NCI-H1694 (cell line): Measurements from ENCODE around the gene AURKAIP1.

ENCODE experiments used
- DNase-seq: peaks from one replicate; lab custom pipeline; 2025; lab: John Stamatoyannopoulos, UW

AURKAIP1 gene

DNA sequence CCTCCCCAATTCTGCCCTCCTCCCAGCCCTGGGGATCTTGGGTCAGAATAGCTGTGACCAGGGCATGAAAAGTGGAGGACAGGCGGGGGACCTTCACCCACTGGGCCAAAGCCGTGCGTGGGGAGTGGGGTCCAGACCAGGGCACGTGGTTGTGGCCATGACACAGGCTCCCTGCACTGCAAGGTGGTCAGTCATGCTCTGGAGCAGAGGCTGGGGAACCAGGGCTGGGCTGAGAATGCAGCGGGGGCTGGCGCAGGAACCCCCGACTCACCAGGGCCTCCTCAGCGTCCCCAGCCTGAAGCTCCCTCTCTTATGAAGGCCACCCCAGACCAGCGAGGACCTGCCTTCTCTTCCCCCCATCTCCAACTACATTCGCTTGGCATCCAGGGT, 28.5 kb downstream of the AURKAIP1 start:
- no peak for DNase-seq

DNA sequence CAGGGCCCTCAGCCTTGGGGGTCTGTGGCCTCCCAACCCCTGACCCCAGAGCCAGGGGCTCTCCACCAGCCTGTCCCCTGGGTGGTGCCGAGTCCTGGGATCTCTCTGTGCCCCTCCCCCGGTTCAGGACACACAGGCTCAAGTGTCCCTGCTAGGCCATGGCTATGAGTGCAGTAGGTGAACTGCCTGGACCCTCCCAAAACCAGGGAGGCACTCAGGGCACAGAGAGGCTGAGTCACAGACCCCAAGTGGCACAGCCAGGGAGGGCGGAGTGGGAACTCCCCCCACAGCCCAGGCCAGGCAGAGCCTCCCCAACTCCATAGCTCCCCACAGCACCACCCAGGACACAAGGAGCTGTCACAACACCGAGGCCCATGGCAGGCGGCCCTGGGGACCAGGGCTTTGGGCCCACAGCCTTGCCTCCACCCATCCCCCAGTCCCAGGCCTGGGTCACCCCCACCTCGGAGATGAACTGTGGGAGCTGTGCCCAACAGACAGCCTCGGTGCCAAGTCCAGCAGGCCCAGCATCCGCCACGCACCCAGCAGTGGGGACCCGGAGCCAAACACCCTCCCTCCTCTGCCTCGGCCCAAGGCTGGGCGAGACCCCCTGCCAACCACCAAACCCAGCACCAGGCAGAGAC, 29.0 kb downstream of the AURKAIP1 start:
- DNase-seq, result no peak

DNA sequence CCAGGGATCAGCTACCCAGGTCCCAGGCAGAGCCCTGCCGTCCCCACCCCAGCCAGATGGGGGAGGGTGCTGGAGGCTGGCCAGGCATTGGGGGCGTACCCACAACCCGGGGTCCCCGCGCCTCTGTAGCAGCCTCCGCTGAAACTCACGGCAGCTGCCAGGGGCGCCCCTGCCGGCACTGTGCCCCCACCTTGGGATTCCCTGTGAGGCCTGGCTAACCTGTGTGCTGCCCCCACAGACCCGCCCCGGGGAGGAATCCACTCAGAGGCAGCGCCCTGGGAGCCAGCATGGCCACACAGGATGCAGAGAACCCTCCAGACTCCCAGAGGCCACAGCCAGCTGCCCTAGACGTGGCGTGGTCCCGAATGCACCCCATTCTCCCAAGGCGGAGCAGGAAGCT, 29.6 kb downstream of the AURKAIP1 start:
- no peak for DNase-seq

DNA sequence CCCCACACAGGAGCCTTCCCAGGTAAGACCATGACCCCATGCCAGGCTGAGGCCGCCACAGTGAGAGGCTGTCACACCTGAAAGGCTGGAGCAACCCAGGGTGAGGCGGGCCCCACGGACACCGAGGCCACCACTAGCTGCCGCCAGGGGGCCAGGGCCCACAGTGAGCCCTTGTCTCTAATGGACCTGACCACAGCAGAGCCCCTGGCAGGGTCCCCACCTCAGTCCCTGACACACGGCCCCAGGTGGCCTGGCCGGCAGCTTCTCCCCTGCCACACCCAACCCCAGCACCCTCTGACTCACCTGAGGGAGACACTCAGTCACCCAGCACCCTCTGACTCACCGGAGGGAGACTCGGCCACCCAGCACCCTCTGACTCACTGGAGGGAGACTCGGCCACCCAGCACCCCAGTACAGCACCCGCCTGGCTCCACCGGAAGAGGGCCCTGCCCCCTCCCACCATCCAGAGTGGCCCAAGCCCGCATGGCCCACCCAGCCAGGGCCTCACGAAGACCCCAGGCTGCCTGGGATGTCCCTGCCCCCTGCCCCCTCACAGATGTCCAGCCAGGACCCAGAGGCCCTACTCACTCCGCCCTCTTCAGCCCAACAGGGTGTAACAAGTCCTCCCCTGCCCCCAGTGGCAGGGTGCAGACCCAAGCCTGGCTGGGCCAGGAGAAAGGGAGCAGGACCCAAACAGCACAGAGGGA, 30.2 kb downstream of the AURKAIP1 start:
- DNase-seq, result no peak

DNA sequence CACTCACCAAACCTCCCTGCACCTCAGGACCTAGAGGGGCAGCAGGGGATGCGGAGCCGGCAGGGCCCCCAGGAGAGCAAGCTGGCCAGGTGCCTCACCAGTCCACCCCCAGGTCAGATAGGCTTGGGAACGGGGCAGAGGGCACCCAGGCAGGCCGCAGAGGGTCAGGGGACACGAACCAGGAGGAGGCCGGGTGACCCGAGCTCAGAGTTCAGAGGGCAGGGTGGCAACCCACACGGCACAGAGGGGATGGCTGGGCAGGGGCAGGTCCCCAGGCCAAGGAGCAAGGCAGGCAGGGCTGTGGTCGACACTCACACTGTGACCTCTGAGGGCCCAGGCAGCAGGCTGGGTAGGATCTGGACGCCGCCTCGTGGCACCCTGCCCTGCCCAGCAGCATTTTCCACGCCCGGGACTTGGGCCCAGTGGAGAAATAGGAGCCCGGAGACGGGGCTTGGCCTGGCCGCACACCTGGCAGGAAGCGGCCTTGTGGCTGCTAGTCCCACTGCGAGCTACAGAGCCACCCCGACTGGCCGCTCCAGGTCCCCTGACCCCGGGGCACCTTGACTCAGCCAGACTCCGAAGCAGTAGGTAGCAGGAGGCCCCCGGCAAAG, 31.1 kb downstream of the AURKAIP1 start:
- DNase-seq, result no peak

DNA sequence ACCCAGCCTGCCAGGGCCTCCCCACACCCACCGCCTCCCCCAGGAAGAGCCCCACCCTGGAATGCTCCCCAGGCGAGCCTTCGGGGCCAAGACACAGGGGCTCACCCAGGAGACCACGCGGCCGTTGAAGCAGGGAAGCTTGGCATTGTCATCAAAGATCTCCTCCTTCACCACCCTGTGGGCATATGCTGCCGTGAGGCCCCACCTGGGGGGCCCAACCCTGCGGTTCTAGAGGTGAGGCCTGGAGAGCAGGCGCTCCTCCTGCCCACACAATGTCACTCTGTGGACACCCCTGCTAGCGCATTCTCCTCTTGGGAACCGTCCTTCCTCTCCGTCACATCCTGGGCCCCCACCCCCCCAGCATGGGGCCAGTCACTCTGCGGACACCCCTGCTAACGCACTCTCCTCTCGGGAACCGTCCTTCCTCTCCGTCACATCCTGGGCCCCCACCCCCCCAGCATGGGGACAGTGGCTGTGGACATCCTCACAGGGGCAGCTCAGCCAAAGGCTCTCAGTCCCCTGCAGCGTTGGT, 32.4 kb downstream of the AURKAIP1 start:
- no peak for DNase-seq

DNA sequence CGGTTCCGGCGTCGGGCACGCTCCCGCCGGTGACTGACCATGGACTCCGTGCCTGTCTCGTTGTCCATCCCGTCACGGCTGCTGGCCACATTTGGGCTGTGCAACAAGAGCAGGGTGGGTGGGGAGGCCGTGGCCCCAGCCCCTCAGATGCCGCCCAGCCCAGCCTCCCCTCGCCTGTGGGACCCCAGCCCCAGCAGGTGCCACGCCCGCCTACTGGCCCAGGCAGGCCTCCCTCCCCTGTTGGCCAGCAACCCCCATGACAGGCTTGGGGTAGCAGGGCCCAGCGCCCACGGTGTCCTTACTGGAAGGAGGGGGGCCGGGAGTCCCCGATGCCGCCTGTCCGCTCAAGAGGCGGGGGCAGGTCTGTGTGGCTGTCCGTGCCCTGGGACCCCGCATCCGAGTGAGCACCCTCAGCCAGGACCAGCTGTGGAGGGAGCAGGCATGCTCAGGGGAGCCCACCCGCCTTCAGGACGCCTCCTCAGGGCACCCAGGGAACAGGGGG, 32.9 kb downstream of the AURKAIP1 start:
- DNase-seq, result no peak

DNA sequence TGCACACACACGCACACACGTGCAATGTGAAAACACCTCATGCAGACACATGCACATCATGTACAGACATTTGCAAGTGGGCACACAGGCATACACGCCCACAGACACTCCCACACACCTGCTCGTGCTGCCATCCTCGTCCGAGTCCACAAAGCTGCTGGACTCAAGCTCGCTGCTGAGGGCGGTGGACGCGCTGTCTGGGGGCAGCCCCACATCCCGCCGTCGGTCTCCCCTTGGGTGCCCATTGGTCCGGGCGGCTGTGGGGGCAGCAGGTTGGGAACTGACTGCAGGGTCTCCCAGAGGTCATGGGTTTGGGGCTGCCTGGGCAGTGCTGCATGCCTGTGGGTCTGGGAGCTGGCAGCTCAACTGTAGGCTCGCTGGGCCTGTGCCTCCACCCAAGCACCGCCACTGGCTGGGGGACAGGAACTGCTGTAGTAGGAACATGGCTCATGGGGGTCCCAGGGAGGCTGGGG, 33.4 kb downstream of the AURKAIP1 start:
- no peak for DNase-seq

DNA sequence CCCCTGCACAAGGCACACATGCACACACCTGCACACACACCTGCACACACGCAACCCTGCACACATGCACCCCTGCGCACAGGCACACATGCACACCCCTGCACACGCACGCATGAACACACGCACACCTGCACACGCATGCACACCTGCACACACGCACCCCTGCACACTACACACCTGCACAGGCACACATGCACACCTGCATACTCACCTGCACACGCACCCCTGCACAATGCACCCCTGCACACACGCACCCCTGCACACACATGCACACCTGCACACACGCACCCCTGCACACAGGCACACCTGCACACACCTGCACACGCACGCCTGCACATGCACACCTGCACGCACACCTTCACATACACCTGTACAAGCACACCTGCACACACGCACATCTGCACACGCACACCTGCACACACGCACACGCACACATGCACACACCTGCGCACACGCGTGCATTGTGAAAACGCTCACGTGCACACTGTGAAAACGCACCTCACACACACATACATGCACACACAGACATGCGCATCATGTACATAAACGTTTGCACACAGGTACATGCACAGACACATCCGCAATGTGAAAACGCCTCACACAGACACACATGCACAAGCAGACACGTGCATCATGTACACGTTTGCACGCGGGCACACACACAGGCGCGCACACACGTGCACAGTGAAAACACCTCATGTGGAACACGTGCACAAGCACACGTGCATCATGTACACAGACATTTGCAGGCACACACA, 34.0 kb downstream of the AURKAIP1 start:
- DNase-seq, result no peak

DNA sequence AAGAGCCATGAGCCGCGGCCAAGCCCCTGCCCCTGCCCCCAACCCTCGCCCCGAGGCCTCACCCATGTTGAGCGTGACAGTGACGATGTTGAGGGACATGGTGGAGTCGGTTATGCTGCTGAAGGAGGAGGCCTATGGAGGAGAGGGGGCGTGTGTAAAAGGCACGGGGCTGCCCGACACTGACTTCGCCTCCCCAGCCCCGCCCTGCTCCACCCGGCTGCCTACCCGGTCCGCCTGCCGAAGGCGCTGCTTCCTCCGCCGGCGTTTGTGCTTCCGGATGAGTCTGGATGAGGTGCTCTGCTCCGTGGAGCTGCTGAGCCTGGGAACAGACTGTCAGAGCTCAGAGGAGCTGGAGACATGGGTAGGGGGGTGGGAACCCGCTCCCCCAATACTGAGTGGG, 34.8 kb downstream of the AURKAIP1 start:
- DNase-seq, result no peak

DNA sequence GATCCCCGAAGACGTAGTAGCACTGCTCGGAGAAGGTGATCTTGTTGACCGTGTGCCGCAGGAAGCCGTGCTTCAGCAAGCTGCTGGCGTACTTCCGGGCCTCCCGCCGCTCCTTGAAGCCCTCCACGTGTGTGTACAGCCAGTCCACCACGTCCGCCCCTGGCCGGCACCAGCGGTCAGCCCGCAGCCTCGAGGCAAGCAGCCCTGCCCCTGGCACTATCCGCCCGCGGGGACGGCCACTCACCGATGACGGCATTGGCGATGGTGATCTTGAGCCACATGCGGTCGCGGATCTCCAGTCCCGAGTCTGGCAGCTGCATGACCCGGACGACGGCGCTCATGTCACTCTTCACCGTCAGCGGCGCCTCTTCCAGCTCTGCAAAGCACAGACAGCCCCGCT, 36.7 kb downstream of the AURKAIP1 start:
- DNase-seq, result no peak

DNA sequence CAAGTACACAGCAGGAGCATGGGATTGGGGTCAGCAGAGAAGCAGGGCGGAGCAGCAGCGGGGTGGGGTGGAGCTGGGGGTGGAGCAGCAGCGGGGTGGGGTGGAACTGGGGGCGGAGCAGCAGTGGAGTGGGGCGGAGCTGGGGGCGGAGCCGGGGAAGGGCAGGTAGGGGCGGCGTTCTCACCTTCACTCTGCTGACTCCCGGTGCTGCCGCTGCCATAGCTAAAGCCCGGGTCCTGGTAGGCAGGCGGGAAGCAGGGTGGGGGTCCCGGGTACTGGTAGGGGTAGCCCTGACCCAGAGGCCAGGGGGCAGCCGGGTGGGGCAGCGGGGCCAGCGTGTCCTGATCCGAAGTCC, 37.2 kb downstream of the AURKAIP1 start:
- DNase-seq, result no peak

DNA sequence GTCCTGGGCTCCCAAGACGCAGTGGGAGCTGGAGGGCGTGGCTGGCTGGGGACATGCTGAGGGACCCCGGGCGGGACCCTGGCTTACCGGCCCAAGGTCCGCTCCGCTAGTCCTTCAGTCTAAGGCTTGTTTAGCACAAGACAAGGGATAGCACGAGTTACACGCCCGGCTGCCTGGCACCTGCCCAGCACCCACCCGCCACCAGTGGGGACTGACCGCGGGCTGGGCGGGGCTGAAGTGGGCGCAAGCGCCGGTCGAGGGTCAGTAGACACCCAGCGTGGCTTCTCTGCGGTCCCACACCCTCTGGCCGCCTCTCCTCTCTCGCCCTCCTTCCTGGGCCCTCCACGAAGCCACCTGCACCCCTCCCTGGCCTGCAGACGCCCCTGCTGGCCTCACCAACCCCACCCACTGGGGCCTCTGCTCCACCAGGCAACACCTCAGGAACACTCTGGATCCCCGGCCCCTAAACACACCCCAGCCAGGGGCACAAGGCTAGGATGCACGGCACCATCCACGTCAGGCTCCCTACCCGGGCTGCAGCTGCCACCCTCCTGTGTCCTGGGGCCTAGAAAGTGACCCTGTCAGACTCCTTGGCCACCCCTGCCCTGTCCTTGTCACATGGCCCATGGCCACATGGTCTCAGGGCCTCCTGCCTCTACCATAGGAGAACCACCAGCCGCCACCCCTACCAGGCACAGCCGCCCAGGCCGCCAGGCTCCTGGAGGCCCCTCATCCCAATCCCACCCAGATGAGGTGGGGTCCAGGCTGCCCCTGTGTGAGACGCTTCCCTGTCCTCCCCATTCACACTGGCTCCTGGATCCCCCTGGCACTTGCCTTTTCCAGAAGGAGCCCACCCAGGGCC, 37.8 kb downstream of the AURKAIP1 start:
- DNase-seq, result no peak

DNA sequence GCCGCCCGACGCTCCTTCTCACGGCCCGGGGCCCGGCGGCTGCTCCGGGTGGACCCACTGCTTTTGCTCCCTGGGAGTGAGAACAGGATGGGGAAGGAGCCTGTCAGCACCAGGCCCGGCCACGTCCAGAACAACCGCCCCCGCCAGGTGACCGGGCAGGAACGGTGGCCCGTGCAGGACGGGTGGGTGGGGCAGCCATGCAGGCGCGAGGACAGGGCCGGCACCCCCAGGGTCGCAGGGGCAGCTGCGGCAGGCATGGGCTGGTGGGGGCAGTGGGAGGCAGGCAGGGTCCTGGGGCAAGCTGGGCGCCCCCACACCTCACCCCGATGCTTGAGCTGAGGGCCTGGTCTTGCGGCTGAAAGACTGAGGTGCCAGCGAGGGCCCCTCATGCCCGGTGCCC, 38.6 kb downstream of the AURKAIP1 start:
- DNase-seq, result no peak

DNA sequence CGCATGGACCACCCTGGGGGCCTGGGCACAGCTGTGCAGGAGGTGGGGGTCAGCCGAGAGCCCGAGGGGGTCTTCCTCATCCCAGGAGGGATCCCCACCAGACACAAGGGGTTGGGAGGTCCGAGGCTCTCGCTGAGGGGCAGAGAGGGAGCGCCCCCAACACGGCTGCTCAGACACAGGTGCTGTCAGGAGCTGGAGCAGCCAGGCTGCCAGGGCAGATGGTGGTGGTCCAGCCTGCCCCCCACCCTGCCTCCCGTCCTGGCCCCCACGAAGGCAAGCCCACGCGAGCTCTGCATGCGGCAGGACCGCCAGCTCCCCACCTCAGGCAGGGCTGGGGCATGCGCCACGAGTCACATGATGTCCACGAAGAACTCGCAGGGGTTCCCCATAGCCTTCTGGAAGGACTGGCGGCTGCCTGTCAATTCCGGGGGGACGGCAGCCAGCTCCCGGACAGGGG, 39.2 kb downstream of the AURKAIP1 start:
- DNase-seq, result no peak

DNA sequence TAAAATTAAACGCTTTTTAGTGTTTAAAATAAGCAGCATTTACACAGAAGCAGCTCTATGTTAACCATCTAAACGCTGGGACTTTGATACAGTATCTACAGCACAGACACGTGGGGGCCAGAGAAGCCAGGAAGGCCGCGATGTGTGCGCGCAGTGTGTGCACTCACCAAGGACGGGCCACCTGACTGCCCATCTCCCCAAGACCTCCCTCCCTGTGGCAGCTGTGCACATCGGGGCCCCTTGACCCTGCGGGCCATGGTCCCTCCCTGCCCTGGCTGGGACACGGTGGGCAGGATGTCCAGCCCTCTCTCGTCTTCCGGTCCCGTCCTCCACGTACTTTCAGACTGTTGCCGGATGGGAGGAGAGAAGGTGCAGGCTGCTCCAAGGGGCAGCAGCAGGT, 39.7 kb downstream of the AURKAIP1 start:
- no peak for DNase-seq

DNA sequence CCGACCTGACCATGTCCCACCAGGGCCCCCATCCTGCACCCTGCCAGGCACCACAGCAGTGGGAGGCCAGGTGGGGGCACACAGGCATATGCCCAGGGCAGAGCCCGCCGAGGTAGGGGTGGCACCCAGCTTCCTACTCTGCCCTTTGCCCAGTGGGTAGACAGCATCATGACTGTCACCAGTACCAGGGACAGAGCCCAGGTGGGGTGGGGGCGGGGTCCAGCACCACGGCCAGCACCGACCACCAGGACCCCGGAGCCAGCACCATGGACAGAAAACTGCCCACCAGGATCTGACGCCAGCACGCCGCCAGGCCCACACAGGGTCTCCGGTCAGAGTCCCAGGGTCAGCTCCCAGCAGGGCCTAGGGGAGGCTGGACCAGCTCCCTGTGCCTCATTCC, 40.2 kb downstream of the AURKAIP1 start:
- no peak for DNase-seq

DNA sequence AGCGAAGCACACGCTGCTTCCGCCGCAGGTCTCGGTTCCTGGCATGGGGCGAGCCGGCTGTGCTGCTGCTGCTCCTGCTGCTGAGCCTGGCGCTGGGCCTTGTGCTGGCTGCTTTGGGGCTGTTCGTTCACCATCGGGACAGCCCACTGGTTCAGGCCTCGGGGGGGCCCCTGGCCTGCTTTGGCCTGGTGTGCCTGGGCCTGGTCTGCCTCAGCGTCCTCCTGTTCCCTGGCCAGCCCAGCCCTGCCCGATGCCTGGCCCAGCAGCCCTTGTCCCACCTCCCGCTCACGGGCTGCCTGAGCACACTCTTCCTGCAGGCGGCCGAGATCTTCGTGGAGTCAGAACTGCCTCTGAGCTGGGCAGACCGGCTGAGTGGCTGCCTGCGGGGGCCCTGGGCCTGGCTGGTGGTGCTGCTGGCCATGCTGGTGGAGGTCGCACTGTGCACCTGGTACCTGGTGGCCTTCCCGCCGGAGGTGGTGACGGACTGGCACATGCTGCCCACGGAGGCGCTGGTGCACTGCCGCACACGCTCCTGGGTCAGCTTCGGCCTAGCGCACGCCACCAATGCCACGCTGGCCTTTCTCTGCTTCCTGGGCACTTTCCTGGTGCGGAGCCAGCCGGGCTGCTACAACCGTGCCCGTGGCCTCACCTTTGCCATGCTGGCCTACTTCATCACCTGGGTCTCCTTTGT, 41.3 kb downstream of the AURKAIP1 start:
- DNase-seq, result no peak

DNA sequence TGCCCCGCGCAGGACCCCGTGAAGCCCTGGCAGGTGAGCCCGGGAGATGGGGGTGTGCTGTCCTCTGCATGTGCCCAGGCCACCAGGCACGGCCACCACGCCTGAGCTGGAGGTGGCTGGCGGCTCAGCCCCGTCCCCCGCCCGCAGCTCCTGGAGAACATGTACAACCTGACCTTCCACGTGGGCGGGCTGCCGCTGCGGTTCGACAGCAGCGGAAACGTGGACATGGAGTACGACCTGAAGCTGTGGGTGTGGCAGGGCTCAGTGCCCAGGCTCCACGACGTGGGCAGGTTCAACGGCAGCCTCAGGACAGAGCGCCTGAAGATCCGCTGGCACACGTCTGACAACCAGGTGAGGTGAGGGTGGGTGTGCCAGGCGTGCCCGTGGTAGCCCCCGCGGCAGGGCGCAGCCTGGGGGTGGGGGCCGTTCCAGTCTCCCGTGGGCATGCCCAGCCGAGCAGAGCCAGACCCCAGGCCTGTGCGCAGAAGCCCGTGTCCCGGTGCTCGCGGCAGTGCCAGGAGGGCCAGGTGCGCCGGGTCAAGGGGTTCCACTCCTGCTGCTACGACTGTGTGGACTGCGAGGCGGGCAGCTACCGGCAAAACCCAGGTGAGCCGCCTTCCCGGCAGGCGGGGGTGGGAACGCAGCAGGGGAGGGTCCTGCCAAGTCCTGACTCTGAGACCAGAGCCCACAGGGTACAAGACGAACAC, 42.1 kb downstream of the AURKAIP1 start:
- no peak for DNase-seq
